Measurements from ENCODE around the gene TMEM190.

The TMEM190 gene

GRCh38 chr19:55370305-55370988, 6.2 kb upstream of the TMEM190 start, which contains the start of gene IL11:
Gene IL11 (minus strand): TSS chr19:55370463. CDS start chr19:55370310, 153 bp downstream.
- no peak for DNase-seq (ENCODE audit: low read depth in 2 of 2)

GRCh38 chr19:55372316-55373081, 4.1 kb upstream of the TMEM190 start:
- DNase-seq (ENCODE audit: low read depth in 2 of 2), result peak in 1 of 2 donors; percentile 40

GRCh38 chr19:55373306-55373992, 3.2 kb upstream of the TMEM190 start:
- no peak for DNase-seq (ENCODE audit: low read depth in 2 of 2)

GRCh38 chr19:55373993-55374757, 2.5 kb upstream of the TMEM190 start:
- no peak for DNase-seq (ENCODE audit: low read depth in 2 of 2)

- no peak for DNase-seq (ENCODE audit: low read depth in 2 of 2)
Observed at GRCh38 chr19:55377356-55378131, 918 bp downstream of the TMEM190 start.

- no peak for DNase-seq (ENCODE audit: low read depth in 2 of 2)
Observed at GRCh38 chr19:55379174-55379573, 2.5 kb downstream of the TMEM190 start.

- no peak for DNase-seq (ENCODE audit: low read depth in 2 of 2)
Observed at GRCh38 chr19:55382013-55382412, 5.4 kb downstream of the TMEM190 start.

GRCh38 chr19:55382522-55383054, 6.0 kb downstream of the TMEM190 start:
- no peak for DNase-seq (ENCODE audit: low read depth in 2 of 2)

GRCh38 chr19:55383279-55384130, 6.9 kb downstream of the TMEM190 start:
- DNase-seq (ENCODE audit: low read depth in 2 of 2), result peak in 1 of 2 donors; percentile 35

GRCh38 chr19:55384131-55384919, 7.7 kb downstream of the TMEM190 start, which contains the start of gene TMEM238:
Gene TMEM238 (minus strand): TSS chr19:55384292. CDS start chr19:55384259, 33 bp downstream.
- no peak for DNase-seq (ENCODE audit: low read depth in 2 of 2)

GRCh38 chr19:55384920-55385723, 8.5 kb downstream of the TMEM190 start:
- DNase-seq (ENCODE audit: low read depth in 2 of 2), result peak; percentile 86 to 92

- DNase-seq (ENCODE audit: low read depth in 2 of 2), result peak; percentile 95 to 98
Observed at GRCh38 chr19:55385724-55386492, 9.3 kb downstream of the TMEM190 start, which contains the start of gene RPL28. Gene RPL28 (plus strand): TSS chr19:55385932. CDS start chr19:55386358, 426 bp downstream.

- no peak for DNase-seq (ENCODE audit: low read depth in 2 of 2)
Observed at GRCh38 chr19:55386493-55386971, 9.9 kb downstream of the TMEM190 start.

- DNase-seq (ENCODE audit: low read depth in 2 of 2), result no peak
Observed at GRCh38 chr19:55387736-55388497, 11.3 kb downstream of the TMEM190 start.

GRCh38 chr19:55389386-55390317, 13.0 kb downstream of the TMEM190 start:
- DNase-seq (ENCODE audit: low read depth in 2 of 2), result no peak
